ENCODE data around the gene AGTRAP. TPM values are rescaled to one million over a fixed set of nuclear protein-coding genes. Genes with fewer than 3 reads are reported as not detected.

AGTRAP gene
- total and polyA plus RNA-seq, 2 donors (not counting 3 experiments of a cell fraction or from before 2014, with no cell fraction given) = 41.6 to 101 TPM

GRCh38 chr1:11748294-11749202 is 12.6 kb downstream of the AGTRAP start:
- TF ChIP-seq, protein P1, sequence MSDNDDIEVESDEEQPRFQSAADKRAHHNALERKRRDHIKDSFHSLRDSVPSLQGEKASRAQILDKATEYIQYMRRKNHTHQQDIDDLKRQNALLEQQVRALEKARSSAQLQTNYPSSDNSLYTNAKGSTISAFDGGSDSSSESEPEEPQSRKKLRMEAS (IDR thresholded peaks at IDR 0.05; ENCODE audit: insufficient read depth, insufficient read length) = no peak
- no peak for TF ChIP-seq JUN (IDR thresholded peaks at IDR 0.05; ENCODE audit: borderline replicate concordance, insufficient read depth, insufficient read length, low read depth)
- TF ChIP-seq POLR2AphosphoS5 (IDR thresholded peaks at IDR 0.05; ENCODE audit: insufficient read depth, low read depth, low read length) = no peak
- TF ChIP-seq, protein P2, sequence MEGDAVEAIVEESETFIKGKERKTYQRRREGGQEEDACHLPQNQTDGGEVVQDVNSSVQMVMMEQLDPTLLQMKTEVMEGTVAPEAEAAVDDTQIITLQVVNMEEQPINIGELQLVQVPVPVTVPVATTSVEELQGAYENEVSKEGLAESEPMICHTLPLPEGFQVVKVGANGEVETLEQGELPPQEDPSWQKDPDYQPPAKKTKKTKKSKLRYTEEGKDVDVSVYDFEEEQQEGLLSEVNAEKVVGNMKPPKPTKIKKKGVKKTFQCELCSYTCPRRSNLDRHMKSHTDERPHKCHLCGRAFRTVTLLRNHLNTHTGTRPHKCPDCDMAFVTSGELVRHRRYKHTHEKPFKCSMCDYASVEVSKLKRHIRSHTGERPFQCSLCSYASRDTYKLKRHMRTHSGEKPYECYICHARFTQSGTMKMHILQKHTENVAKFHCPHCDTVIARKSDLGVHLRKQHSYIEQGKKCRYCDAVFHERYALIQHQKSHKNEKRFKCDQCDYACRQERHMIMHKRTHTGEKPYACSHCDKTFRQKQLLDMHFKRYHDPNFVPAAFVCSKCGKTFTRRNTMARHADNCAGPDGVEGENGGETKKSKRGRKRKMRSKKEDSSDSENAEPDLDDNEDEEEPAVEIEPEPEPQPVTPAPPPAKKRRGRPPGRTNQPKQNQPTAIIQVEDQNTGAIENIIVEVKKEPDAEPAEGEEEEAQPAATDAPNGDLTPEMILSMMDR (IDR thresholded peaks at IDR 0.05; ENCODE audit: extremely low read depth in 1 of 2, insufficient read depth in 1 of 2, low read depth in 1 of 2, low read length in 2 of 2) = no peak
- no peak for TF ChIP-seq FOS (IDR thresholded peaks at IDR 0.05; ENCODE audit: borderline replicate concordance, insufficient read depth, low read length)
- TF ChIP-seq POLR2A (IDR thresholded peaks at IDR 0.05; ENCODE audit: low read depth, low read length) = no peak
- no peak for TF ChIP-seq GATA2 (IDR thresholded peaks at IDR 0.05; ENCODE audit: insufficient read depth, insufficient read length, low read depth, low read length)
- TF ChIP-seq EZH2 (IDR thresholded peaks at IDR 0.05; ENCODE audit: borderline replicate concordance, low read depth, low read length, severe bottlenecking) = no peak
- no peak for TF ChIP-seq MYC (IDR thresholded peaks at IDR 0.05; ENCODE audit: low read depth, low read length)
- POLR2A ChIA-PET = no interaction called here

More at GRCh38 chr1:11748294-11749202, 12.6 kb downstream of the AGTRAP start:
- Histone ChIP-seq H3K36me3 (ENCODE audit: control insufficient read depth in 2 of 2, extremely low read depth in 1 of 2, insufficient read depth in 2 of 2, low read length in 2 of 2) (peaks cover 0 to 7% of the 10 kb centered on the region in 2 experiments), H3K9me3 (replicated peaks; ENCODE audit: control insufficient read depth, insufficient read depth, low read length) (no peaks in the 10 kb centered on the region), H3K9me1 (replicated peaks; ENCODE audit: control insufficient read depth, extremely low read depth, insufficient read depth, low read length) (no peaks in the 10 kb centered on the region), H3K79me2 (ENCODE audit: control insufficient read depth, insufficient read depth, low read length) (no peaks in the 10 kb centered on the region), H3K4me2 (ENCODE audit: insufficient read depth, low read length) (no peak overlapping the region), H3K27me3 (ENCODE audit: control insufficient read depth in 2 of 2, insufficient read depth in 2 of 2, low read length in 2 of 2) (no peaks in the 10 kb centered on the region), H2AFZ (ENCODE audit: low read depth, low read length) (no peak overlapping the region), H3K4me3 (replicated peaks in 1 of 3; ENCODE audit: insufficient read depth in 1 of 3, low read depth in 1 of 3, low read length in 3 of 3) (no peak overlapping the region), H3K4me1 (ENCODE audit: control insufficient read depth, extremely low read depth, insufficient read depth, low read length) (no peaks in the 10 kb centered on the region), H4K20me1 (replicated peaks; ENCODE audit: control insufficient read depth, extremely low read depth, insufficient read depth, low read length) (no peaks in the 10 kb centered on the region), H3K27ac (ENCODE audit: insufficient read depth, low read depth, low read length) (no peak overlapping the region), H3K9ac (replicated peaks; ENCODE audit: extremely low read depth, insufficient read depth, low read length) (no peak overlapping the region)
- CTCF ChIA-PET = interaction anchor here (0.9 to 1.3 kb wide), 3 partner anchors 11 to 84 kb away, joined by 3 to 6 read pairs (median 5); partner anchors contain the start of genes AGTRAP and FBXO6
- FAIRE-seq (no peak), DNase-seq (ENCODE audit: low read depth, low spot score) (no peak)
- no TSS peak for BruUV-seq (replicated peaks)
- intact Hi-C loops (cut with micrococcal nuclease) = loop anchor here (1.0 kb wide), 1 partner anchor 98 kb away; no protein-coding TSS in a partner anchor
- dilution Hi-C loops (cut with MboI; ENCODE audit: extremely low pct_ligation_motif_present, low sequenced_read_pairs) = no loop called here
